GM18511 (cell line): ENCODE measurements around the gene RPGRIP1.
"Not testable (repeated sequence)": the region's sequence is repeated elsewhere in the genome, so short reads cannot be mapped to it uniquely, and the experiment has no call there.

ENCODE experiments used
- ATAC-seq: cut with Tn5 transposase; IDR thresholded peaks from one replicate; pipeline ENCODE4 v1.9.1; 2021; ENCODE audit warnings: mild to moderate bottlenecking, moderate library complexity; ENCODE audit not compliant: unreplicated experiment

The RPGRIP1 gene

DNA sequence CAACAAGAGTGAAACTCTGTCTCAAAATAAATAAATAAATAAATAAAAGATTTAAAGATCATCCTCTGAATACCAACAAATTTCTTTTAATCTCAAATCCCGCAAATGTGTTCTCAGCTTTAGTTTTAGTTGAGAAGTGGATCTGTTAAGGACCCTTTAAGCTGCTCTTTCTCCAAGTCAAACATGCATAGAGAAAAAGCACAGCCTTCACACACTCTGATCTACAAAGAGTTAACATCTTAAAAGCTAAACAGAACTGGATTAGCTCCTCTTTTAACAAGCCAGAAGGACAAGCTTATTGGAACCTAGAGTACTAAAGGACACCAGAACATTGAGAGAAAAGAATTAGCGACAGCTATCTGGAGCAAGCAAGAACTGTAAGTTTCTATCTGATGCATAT is at the start of gene RPGRIP1:
RPGRIP1 (plus strand) TSS at position 301 of the 400 bp plus-strand sequence. CDS start 7,894 bp downstream, outside the sequence.
- ATAC-seq, result no peak

DNA sequence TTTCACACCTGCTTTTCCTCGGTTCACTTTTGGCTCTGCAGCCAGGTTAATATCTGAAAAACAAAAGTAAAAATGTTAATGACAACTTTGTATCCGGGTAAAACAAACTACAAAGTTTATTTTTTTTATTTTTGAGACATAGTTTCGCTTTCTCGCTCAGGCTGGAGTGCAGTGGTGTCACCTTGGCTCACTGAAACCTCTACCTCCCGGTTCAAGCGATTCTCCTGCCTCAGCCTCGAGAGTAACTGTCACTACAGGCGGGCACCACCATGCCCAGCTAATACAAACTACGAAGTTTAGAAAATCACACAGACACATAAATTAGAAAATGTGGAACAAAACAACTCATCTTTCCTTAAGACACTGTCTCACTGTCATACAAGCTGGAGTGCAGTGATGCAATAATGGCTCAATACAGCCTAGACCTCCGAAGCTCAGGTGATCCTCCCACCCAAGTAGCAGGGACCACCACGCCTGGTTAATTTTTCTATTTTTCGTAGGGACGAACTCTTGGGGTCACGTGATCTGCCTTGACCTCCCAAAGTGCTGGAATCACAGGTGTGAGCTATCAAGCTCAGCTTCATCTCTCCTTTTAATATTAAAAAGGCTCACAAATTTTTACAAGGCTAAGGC is 48.7 kb upstream of the RPGRIP1 start:
- ATAC-seq, result no peak

DNA sequence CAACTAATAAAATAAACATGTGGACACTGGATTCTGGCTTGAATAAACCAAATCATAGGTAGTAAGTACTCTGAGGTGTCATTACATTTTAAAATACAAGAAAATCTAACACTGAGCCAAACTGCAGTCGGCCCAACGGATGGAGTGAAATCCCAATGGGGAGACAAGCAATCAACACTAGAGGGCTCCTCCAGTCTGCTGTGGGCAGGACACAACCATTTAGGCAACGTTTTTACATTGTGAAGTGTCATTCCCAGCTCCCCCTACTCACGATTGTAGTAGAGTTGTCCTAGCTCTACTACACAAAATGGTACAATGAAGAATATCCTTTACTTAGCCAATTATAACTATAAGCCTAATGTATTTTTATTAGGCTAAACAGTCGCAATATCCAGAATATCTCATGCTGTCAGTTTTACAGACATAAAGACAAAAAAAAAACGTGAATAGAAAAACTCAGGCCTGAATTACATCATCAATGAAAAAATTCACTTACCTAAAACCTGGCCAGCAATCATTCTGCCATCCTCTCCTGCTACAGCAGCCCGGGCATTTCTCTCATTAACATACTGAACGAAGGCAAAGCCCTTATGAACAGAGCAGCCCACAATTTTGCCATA is 46.3 kb upstream of the RPGRIP1 start:
- ATAC-seq, result no peak

DNA sequence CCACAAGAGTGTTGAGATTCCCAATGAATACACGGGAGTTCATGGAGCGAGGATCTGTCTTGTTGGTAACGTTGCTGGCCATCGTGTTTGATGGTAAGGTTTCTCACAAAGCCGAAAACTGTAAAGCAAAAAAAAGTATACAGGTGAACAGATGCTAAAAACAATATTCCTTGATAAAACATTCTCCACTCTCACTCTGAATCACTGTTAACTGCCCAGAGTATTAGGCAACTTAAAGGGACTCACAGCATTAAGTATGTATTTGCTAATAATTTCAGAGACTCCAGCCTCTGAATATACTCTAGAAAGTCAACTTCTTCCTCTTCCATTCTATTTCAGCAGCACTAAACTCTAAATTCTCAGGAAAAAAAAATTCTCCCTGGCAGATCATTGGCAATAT is 45.8 kb upstream of the RPGRIP1 start:
- ATAC-seq, result no peak

DNA sequence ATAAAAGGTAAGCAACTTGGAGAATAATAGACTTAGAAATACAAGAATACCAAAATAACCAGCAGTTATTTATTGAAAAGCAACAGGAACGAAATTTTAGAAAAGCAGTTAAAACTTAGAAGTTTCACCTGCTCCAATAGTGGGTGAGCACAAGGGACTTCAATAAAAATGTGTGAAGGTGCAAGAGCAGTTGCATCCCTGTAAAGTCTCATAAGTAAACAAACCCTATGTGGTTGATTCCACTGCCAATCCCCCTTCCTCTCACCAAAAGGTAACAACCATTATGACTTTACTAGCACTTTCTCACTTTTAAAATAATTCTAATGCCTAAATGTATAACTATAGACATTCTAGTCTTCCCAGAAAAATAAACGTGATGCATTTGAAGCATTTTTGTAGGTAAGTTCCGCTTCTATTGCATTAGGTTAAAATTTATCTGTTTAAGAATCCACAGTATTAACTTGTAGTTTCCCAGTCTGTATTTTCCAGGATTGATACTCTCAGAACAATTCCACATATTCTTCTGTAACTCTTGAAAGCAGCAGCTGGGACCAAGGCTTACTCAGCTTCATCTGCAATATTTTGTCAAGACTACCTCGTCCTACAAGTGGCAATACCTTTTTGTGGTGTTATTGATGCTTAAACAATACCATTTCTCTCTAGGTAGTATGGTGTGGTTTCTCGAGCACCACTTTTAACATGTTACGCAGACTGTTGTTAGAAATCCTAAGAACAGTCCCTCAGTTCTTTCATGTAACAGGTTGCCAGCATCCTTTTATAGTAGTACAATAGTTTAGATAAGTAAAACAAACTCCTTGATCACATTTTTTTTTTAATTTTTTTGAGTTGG is 42.7 kb upstream of the RPGRIP1 start:
- ATAC-seq, result no peak

DNA sequence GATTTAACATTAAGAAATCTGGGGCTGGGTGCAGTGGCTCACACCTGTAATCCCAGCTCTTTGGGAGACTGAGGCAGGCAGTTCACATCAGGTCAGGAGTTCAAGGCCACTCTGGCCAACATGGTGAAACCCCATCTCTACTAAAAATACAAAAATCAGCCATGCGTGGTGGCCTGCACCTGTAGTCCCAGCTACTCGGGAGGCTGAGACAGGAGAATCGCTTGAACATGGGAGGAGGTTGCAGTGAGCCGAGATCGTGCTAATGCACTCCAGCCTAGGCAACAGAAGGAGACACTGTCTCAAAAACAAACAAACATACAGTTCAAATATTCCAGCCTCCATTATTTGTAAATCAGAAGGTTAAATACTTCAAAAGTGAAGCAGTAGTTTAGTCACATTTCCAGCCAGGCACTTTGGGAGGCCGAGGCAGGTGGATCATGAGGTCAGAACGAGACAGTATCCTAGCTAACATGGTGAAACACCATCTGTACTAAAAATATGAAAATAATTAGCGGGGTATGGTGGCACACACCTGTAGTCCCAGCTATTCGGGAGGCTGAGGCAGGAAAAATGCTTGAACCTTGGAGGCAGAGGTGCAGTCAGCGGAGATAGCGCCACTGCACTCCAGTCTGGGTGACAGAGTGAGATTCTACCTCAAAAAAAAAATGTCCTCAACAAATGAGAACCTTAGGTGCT is 40.9 kb upstream of the RPGRIP1 start:
- ATAC-seq, result no peak

DNA sequence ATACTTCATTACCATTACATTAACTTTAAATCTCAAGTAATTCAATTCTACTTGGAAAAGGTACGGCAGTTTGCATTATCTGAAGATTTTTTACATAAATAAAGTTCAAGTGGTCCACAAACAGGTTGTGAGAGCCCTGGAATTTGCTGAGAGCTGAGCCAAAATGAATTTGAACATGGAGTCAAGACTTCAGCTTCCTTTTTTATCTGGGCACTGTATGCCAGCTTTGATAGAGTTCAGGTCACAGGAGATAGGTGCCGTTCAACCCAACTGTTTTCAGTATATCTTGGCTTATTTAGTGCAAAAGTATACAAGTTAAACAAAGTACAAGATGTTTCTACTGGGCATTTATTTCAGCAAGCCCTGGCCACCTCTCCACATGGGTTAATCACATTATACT is 39.5 kb upstream of the RPGRIP1 start:
- ATAC-seq, result no peak

DNA sequence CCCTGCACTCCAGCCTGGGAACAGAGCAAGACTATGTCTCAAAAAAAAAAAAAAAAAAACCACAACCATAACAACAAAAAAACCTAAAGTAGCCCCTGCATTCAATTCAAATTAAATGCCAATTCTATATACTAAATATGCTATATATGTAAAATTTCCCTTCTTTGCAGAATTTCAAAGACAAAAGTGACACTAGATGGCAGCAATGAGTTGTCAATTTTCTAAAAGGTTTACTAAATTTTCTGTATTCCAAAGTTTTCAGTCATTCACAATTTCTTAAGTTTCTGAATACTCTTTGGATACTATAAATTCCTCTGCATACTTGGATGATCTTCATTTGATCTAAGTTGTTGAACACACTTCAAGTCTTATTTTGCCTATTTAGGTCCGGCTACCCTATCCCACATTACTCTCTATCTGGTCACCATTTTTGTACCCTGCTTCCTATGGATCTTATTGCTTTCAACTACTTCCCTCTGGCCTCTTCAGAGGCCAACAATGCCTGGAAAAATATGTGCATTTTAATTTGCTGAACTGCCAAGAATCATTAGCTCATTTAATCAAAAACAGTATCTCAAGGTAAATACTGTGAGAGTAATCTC is 38.6 kb upstream of the RPGRIP1 start:
- no peak for ATAC-seq

DNA sequence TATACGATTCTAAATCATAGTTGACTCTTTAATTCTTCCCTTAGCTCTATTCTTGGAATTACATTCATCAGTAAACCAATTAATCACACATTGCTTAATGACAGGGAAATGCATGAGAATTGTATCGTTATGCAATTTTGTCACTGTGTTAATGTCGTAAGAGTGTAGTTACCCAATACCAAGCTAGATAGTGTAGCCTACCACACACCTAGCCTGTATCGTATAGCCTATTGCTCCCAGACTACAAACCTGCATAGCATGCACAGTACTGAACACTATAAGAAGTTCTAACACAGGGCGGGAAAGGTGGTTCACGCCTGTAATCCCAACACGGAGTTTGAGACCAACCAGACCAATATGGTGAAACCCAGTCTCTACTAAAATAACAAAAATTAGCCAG is 35.3 kb upstream of the RPGRIP1 start:
- ATAC-seq, result no peak

DNA sequence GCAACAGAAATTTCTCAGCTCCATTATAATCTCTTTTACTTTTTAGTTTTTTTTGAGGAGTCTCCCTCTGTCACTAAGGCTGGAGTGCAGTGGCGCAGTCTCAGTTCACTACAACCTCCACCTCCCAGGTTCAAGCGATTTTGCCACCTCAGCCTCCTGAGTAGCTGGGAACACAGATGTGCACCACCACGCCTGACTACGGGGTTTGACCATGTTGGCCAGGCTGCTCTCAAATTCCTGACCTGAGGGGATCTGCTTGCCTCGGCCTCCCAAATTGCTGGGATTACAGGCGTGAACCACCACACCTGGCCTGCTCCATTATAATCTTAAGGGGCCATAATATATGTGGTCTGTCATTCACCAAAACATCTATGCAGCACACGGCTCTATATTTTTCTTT is 34.1 kb upstream of the RPGRIP1 start:
- no peak for ATAC-seq

DNA sequence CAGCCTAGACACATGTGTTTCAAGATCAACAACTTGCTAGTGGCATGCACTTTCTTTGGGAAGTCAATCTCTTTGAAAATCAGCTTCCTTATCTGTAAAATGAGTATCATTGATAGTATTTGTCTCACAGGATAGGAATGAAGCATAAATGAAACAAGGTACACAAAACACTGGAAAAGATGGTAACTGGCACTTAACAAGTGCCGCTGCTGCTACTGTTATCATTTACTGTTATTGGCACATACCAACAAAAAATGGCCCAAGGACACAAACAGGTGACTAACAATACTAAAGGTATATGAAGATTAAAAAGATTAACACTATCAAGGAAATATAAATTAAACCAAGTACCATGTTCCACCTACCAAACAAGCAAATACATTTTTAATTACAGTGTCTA is 31.5 kb upstream of the RPGRIP1 start:
- ATAC-seq, result no peak

DNA sequence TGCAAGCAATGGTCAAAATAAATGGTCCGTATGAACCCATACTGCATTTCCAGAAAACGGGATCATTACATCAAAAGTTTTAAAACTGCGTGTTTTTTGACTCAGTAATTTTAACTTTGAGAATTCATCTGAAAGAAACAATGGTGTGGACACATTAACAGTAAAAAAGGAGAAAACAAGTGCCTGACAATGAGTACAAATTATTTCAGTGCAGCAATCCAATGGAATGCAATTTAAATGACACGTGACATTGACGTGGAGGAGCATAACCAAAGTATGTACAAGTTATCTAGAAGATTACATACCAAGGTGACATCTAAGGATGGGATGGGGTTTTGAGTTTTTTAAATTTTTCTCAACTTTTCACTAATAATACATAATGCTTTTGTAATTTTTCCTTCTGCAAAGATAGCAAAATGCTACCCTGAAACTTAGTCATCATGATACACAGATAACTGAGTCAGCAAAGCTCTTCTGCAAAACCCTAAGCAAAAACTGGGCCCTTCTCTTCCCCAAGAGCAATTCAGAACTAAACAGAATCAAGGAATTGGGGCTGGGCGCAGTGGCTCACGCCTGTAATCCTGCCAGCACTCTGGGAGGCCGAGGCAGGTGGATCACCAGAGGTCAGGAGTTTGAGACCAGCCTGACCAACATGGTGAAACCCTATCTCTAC is 31.0 kb upstream of the RPGRIP1 start:
- ATAC-seq, result no peak

DNA sequence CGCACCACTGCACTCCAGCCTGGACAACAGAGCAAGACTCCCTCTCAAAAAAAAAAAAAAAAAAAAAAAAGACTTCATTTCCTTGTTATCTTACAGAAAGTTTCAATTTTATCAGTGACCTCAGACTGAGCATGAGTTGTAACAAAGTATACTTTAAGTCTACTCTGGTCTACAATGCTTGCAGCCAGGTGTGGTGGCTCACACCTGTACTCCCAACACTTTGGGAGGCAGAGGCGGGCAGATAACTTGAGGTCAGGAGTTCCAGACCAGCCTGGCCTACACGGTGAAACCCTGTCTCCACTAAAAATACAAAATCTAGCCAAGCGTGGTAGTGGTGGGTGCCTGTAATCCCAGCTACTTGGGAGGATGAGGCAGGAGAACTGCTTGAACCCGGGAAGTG is 28.7 kb upstream of the RPGRIP1 start:
- ATAC-seq, result no peak

DNA sequence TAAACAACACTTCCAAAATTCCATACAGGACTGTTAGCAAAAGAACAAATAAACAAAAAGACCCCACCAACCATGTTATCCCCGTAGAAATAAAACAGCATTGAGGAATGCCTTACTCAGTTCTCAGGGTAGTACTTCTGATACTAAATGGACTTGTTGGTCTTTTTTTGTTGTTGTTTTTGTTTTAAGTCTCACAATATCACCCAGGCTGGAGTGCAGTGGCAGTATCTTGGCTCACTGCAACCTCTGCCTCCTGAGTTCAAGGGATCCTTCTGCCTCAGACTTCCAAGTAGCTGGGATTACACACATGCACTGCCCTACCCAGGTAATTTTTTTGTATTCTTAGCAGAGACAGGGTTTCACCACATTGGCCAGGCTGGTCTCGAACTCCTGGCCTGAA is 27.7 kb upstream of the RPGRIP1 start:
- ATAC-seq, result no peak

DNA sequence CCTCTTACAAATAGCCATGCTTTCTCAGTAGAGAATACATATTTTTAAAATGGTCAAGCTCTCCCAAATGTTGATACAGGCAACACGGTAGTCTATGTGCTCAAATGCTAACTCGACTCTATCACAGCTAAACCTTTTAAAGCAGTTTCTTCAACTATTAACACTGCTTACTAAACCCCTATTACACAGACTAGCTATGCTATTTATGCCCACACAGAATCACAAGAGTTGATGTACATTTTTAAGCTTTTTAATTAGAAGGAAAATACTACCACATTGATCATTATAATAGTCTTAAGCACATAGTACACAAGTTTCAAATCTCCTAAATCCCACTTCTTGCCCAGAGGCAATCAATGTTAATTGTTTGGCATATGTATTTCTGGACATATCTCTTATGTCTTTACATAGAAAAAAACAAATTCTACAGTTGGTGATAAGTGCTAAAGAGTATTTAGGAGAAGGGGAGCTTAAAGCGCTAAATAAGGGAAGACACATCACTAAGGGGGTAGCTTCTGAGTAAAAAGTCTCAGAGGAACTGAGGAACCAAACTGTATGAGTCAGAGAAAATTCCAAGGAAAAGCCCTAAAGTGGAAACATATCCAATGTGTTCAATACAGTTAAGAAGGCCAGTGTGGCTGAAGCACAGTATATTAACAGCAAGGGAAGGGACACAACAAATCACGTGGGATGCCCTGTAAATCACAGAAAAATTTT is 24.3 kb upstream of the RPGRIP1 start:
- ATAC-seq, result no peak

DNA sequence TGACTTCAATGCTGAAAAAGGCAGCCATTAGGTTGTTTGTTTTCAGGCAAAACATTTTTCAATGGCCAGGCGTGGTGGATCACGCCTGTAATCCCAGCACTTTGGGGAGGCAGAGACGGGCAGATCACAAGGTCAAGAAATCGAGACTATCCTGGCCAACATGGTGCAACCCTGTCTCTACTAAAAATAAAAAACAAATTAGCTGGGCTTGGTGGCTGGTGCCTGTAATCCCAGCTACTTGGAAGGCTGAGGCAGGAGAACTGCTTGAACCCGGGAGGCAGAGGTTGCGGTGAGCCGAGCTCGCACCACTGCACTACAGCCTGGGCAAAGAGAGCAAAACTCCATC is 23.8 kb upstream of the RPGRIP1 start:
- not testable (repeated sequence) for ATAC-seq

DNA sequence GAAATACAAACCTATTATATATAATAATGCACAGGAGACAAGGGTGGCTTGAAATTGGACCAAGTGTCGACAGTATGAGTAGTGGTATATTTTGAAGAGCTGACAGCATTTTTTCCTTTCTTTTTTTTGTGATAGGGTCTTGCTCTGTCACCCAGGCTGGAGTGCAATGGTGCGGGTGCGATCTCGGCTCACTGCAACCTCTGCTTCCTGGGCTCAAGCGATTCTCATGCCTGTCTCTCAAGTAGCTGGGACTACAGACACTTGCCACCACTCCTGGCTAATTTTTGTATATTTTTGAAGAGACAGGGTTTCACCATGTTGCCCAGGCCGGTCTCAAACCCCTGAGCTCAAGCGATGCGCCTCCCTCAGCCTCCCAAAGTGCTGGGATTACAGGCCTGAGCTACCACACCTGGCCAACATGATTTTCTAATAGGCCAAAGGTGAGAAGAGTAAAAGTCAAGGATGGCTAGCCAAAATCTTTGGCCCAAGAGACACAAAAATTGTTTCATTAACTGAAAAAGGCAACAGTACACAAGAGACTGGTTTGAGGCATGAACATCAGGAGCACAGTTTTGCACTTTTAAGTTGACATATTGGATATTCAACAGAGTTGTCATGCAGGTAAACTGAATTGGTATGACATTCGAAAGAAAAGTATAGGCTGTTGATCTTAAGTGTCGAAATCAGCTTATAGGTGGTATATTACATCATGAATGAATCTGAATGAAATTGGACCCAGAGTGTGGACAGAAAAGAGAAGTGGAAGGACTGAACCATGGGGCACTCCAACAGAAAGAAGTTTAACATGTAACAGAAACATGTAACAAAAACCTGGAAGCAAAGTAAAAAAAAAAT is 23.1 kb upstream of the RPGRIP1 start:
- ATAC-seq, result no peak

DNA sequence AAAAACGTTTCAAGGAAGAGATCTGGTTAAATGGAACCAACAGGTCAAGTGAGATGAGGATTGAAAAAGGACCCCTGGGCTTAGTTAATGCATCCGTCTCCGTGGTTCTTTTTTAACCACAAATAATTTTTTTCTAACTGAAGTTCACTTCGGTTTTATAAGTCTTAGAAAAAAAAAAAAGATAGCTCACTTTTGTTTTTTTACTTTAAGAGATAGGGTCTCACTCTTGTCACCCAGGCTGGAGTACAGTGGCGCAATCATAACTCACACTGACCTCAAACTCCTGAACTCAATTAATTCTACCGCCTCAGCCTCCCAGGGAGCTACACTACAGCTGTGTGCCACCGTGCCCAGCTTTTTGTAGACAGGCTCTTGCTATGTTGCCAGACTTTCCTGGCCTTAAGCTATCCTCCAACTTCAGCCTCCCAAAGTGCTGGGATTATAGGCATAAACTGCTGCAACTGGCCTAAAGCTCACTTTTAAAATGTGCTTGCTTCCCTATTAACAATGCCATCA is 22.4 kb upstream of the RPGRIP1 start:
- no peak for ATAC-seq
